GM19468 (cell line): ENCODE data around the gene OPA3.
A peak's percentile ranks its signal among the peaks of the same experiment; 100 is the strongest.
"Not testable (repeated sequence)": the region's sequence is repeated elsewhere in the genome, so short reads cannot be mapped to it uniquely, and the experiment has no call there.

Experiments
- ATAC-seq: cut with Tn5 transposase; IDR thresholded peaks from one replicate; pipeline ENCODE4 v1.9.1; 2021; ENCODE audit warnings: mild to moderate bottlenecking, moderate library complexity, moderate number of reproducible peaks; ENCODE audit not compliant: unreplicated experiment; ENCODE audit errors: extremely low read depth

Gene OPA3

DNA sequence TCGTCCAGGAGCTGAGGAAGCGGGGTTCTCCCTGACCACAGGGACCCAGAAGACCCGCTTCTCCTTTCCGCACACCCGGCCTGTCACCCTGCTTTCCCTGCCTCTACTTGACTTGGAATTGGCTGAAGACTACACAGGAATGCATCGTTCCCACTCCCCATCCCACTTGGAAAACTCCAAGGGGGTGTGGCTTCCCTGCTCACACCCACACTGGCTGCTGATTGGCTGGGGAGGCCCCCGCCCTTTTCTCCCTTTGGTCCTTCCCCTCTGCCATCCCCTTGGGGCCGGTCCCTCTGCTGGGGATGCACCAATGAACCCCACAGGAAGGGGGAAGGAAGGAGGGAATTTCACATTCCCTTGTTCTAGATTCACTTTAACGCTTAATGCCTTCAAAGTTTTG is 58.5 kb downstream of the OPA3 start:
- no peak for ATAC-seq

DNA sequence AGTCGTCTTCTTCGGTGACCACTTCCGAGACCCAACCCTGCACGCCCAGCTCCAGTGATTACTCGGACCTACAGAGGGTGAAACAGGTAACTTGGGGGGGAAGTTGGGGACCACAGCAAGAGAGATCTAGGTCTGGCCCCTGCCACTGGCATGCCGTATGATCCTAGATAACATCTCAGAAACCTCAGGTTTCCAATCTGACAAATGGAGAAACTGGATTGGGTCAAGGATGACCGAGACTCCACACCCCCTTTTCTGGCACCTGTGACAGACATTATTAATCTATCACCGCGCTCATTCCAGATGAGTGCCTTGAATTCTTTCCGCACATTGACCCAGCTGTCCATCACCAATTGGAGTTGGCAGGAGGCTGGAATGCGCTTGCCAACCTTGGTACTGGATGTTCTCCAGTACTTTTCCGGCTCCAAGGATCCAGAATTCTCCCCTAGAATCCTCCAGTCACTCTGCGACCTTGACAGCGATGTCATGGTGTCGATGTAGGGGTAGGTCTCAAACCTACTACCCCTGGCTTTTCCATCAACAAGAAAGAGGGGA is 60.0 kb downstream of the OPA3 start:
- no peak for ATAC-seq

DNA sequence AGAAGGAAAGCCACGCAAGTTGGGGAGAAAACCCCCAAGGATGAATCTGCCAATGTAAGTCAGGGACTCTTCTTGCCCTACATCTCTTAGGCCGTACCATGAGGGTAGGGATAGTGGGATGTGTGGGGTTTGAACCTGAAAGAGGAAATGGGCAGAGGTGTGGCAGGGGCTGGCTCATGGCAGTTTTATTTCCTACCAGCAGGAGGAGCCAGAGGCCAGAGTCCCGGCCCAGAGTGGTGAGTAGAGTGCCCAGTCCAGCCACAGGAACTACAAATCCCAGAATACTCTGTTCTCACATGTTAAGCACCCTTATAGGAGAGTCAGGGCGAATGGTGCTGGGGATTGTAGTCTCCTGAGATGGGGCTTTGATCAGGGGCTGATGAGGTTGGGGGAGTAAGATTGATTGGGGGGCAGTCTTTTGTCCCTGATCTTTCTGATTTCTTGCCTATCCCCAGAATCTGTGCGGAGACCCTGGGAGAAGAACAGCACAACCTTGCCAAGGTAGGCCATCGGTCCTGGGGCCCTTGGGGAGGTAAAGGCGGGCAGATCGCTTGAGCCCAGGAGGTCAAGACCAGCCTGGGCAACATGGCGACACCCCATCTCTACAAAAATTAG is 60.9 kb downstream of the OPA3 start:
- peak; percentile 59 for ATAC-seq

DNA sequence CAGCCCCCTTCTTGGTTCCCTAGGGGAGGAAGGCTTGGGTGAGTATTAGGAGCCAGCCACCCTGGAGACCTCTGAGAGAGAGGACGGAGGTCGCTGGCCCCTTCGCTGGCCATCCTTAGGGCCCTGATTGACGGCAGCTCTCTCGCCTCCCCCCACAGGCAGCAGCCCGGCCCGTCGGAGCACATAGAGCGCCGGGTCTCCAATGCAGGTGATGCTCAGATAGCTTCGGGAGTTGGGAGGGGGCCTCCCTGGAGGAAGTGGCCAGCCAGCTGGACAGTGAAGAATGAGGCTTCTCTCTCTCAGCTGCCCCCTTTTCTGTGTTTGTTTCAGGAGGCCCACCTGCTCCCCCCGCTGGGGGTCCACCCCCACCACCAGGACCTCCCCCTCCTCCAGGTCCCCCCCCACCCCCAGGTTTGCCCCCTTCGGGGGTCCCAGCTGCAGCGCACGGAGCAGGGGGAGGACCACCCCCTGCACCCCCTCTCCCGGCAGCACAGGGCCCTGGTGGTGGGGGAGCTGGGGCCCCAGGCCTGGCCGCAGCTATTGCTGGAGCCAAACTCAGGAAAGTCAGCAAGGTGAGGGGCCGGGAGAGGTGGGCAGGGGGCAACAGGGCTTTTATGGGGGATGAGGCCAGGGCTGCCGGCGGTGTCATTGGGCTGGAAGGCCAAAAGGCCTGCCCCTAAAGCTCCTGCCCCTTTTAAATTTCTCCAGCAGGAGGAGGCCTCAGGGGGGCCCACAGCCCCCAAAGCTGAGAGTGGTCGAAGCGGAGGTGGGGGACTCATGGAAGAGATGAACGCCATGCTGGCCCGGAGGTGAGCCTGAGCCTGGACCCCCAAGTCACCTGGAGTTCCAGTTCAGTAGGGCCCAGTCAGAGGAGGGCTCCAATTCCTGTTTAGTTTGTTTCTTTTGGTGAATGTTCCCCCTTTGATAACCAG is 62.3 kb downstream of the OPA3 start:
- no peak for ATAC-seq

DNA sequence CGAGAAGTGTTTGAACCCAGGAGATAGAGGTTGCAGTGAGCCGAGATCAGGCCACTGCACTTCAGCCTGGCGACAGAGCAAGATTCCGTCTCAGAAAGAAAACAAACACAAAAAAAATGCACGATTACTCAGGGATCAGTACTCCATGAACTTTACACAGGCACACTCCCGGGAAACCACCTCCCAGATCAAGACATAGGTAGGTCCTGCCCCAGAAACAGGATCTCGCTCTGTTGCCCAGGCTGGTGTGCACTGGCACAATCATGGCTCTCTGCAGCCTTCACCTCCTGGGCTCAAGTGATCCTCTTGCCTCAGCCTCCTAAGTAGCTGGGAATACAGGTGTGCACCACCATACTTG is 66.2 kb downstream of the OPA3 start:
- no peak for ATAC-seq

GRCh38 chr19:45517641-45518468 is 66.7 kb downstream of the OPA3 start:
- no peak for ATAC-seq

- ATAC-seq: no peak
These were observed 67.4 kb downstream of the OPA3 start for GRCh38 chr19:45517238-45517637.

GRCh38 chr19:45515807-45516401 is 68.7 kb downstream of the OPA3 start:
- ATAC-seq: no peak

DNA sequence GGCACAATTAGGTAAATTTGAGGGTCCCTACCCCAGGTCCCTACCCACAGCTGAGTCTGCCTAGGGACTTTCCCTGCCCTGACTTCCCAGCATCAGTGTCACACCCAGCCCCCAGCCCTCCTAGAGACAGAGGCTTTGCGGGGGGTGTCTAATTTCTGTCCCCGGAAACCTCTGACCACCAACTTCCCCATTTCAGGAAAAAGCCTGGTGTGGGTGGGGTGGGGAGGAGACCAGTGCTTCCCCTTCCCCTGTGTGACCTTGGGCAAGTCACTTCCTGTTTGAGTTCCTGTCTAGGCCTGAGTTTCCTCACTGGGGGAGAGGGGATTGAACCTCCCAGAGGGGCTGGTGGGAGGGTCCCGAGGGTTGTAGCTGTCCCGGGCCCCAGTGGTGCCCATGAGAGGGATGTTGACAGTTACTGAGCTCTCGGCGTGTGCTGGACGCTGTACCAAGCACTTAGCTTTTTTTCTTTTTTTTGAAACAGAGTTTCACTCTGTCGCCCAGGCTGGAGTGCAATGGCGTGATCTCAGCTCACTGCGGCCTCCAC is 69.4 kb downstream of the OPA3 start:
- ATAC-seq: no peak

- no peak for ATAC-seq
These were observed 70.1 kb downstream of the OPA3 start for GRCh38 chr19:45514376-45515051.

DNA sequence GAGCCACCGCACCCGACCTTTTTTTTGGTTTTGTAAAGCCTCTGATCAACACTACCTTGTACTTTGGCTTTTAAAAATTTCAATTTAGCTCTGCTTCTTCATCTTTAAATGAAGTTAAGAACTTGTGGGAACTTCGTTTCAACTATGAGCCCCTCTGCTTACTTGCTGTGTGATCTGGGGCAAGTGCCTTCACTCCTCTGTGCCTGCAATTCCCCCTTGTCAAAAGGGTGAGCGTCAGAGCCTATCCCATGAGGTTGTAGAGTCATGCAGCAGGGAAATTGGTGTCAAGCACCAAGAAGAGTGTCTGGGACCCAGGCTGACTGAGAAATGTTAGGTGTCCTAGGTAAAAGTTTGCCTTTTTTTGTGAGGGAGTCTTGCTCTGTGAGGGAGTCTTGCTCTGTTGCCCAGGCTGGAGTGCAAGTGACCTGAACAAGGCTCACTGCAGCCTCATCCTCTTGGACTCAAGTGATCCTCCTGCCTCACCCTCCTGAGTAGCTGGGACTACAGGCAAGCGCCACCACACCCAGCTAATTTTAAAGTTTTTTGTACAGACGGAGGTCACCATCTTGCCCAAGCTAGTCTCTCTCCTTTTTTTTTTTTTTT is 71.6 kb downstream of the OPA3 start:
- no peak for ATAC-seq

GRCh38 chr19:45511074-45511473 is 73.5 kb downstream of the OPA3 start:
- no peak for ATAC-seq

DNA sequence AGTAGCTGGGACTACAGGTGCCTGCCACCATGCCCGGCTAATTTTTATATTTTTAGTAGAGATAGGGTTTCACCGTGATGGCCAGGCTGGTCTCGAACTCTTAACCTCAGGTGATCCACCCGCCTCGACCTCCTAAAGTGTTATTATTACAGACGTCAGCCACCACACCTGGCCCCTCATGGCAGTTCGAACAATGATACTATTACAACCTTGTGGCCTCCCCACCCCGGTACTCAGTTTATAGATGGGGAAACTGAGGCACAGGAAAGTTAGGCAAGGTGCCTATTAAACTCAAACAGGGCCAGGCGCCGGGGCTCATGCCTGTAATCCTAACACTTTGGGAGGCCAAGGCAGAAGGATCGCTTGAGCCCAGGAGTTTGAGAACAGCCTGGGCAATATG is 74.2 kb downstream of the OPA3 start:
- not testable (repeated sequence) for ATAC-seq

DNA sequence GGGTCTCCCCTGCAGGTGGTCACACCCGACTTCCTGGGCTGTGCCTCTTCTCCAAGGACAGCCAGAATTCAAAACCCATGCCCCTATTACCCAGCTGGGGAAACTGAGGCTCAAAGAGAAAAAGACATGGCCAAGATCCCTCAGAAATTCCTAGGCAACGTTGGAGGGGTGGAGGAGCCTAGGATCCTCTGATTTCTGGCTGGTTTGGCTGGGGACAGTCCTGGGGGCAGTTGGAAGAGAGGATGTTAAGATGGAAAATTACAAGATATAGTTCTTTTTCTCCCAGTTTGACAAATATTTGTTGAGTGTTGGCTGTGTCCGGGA is 74.9 kb downstream of the OPA3 start:
- no peak for ATAC-seq

GRCh38 chr19:45508861-45509691 is 75.5 kb downstream of the OPA3 start:
- ATAC-seq: no peak

- no peak for ATAC-seq
These were observed 76.2 kb downstream of the OPA3 start for GRCh38 chr19:45508417-45508860.

DNA sequence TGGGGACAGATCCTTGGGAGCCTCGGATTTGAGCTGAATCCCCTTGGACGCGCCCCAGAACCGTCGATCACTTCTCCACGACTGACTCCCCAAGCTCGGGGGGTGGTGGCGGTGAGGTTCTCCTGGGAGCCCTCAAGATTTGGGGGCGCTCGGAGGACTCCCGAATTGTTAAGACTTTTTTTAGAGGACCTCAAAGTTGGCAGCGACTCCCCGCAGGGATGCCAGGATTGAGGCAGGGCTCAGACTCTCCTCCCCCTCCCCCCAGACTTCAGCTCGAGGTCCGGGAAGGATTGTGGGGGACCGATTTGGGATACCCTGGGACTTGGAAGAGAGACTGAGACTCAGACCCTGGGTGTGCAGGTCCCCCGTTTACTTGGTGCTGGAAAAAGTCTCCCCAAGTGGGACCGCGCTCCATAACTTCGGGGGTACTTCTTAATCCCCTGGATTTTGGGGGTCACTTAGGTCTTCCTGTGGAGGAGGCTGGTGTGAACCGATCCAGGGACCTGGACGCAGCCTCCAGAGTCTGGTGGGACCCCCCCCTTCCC is 76.7 kb downstream of the OPA3 start:
- no peak for ATAC-seq
